WTC11 (cell line): ENCODE data around the gene POU2F3. TPM values are rescaled to one million over a fixed set of nuclear protein-coding genes. Genes with fewer than 3 reads are reported as not detected.

Source experiments
- ATAC-seq: fragments of 200-7000 bp; cut with Tn5 transposase; 2 replicates; pipeline ENCODE4 v1.10.0; 2021; ENCODE audit warnings: mild to moderate bottlenecking, moderate library complexity
- CTCF ChIA-PET: fragments of 300-600 bp; sonication (Branson Sonifier 250); formaldehyde crosslinking; loops from one replicate; lab custom pipeline; 2021; ENCODE audit warnings: antibody characterized with exemption; lab: Charles Lee
- POLR2A ChIA-PET: fragments of 350-600 bp; sonication (Branson Sonifier 250); formaldehyde crosslinking; loops from one replicate; lab custom pipeline; 2021; ENCODE audit warnings: antibody characterized with exemption; lab: Charles Lee
- DNase-seq: peaks from one replicate; pipeline ENCODE4 v3.0.0; 2021; ENCODE audit warnings: low spot score
- H3K27ac Mint-ChIP-seq: 2 replicates; pipeline ENCODE4 v1.8.0; 2021; ENCODE audit warnings: mixed read lengths
- H3K27me3 Mint-ChIP-seq: 2 replicates; pipeline ENCODE4 v1.8.0; 2021; ENCODE audit warnings: low read depth, mild to moderate bottlenecking, moderate library complexity, mixed read lengths
- H3K36me3 Mint-ChIP-seq: 2 replicates; pipeline ENCODE4 v1.8.0; 2021; ENCODE audit warnings: mixed read lengths
- H3K4me1 Mint-ChIP-seq: 2 replicates; pipeline ENCODE4 v1.8.0; 2022; ENCODE audit warnings: mixed read lengths
- H3K4me3 Mint-ChIP-seq: 2 replicates; pipeline ENCODE4 v1.8.0; 2021; ENCODE audit warnings: mild to moderate bottlenecking, moderate library complexity, mixed read lengths
- H3K9me3 Mint-ChIP-seq: 2 replicates; pipeline ENCODE4 v1.8.0; 2021; ENCODE audit warnings: mixed read lengths
- CBFB ChIP-seq: sonication (generic); formaldehyde crosslinking; IDR thresholded peaks from 2 replicates; pipeline ENCODE4 v1.8.1; 2022; ENCODE audit warnings: mild to moderate bottlenecking, low read depth, missing genetic modification reagents
- ELF4 ChIP-seq: sonication (generic); formaldehyde crosslinking; IDR thresholded peaks from 2 replicates; pipeline ENCODE4 v1.8.1; 2022; ENCODE audit warnings: low read depth, mild to moderate bottlenecking, moderate library complexity, missing genetic modification reagents
- EMX1 ChIP-seq: fragments of 250-450 bp; sonication (Bioruptor Pico); IDR thresholded peaks from 2 replicates; pipeline ENCODE4 v1.8.0; 2021; ENCODE audit warnings: mild to moderate bottlenecking
- GABPB1 ChIP-seq: sonication (generic); formaldehyde crosslinking; IDR thresholded peaks from 2 replicates; pipeline ENCODE4 v1.8.1; 2023; ENCODE audit warnings: mild to moderate bottlenecking, missing genetic modification reagents
- KAT7 ChIP-seq: sonication (generic); formaldehyde crosslinking; IDR thresholded peaks from 2 replicates; pipeline ENCODE4 v1.8.1; 2023; ENCODE audit warnings: missing genetic modification reagents, mild to moderate bottlenecking, borderline replicate concordance
- NR1H2 ChIP-seq: sonication (generic); formaldehyde crosslinking; IDR thresholded peaks from 2 replicates; pipeline ENCODE4 v1.9.0; 2021; ENCODE audit warnings: mild to moderate bottlenecking, moderate library complexity, missing genetic modification reagents
- NR3C1 ChIP-seq: sonication (generic); formaldehyde crosslinking; conservative IDR thresholded peaks from 2 replicates; pipeline ENCODE4 v1.8.1; 2023; ENCODE audit warnings: low read depth, mild to moderate bottlenecking, missing genetic modification reagents
- OVOL2 ChIP-seq: fragments of 250-450 bp; sonication (Bioruptor Pico); IDR thresholded peaks from 2 replicates; pipeline ENCODE4 v1.9.0; 2021; ENCODE audit warnings: mild to moderate bottlenecking, borderline replicate concordance
- RORB ChIP-seq: fragments of 250-450 bp; sonication (Bioruptor Pico); IDR thresholded peaks from 2 replicates; pipeline ENCODE4 v1.9.0; 2021; ENCODE audit warnings: mild to moderate bottlenecking
- SMAD3 ChIP-seq: sonication (generic); formaldehyde crosslinking; IDR thresholded peaks from 2 replicates; pipeline ENCODE4 v1.8.0; 2022; ENCODE audit warnings: missing genetic modification reagents, mild to moderate bottlenecking, borderline replicate concordance
- SMAD4 ChIP-seq: sonication (generic); formaldehyde crosslinking; IDR thresholded peaks from 2 replicates; pipeline ENCODE4 v1.8.0; 2022; ENCODE audit warnings: mild to moderate bottlenecking, missing genetic modification reagents
- TEAD4 ChIP-seq: sonication (generic); formaldehyde crosslinking; IDR thresholded peaks from 2 replicates; pipeline ENCODE4 v1.8.0; 2022; ENCODE audit warnings: mild to moderate bottlenecking, missing genetic modification reagents
- TP53 ChIP-seq: sonication (generic); formaldehyde crosslinking; IDR thresholded peaks from 2 replicates; pipeline ENCODE4 v1.8.1; 2023; ENCODE audit warnings: mild to moderate bottlenecking, missing genetic modification reagents
- ZNF671 ChIP-seq: fragments of 250-450 bp; sonication (Bioruptor Pico); IDR thresholded peaks from 2 replicates; pipeline ENCODE4 v1.8.0; 2021; ENCODE audit warnings: mild to moderate bottlenecking
- total RNA-seq: library from RNA; stranded (reverse); gene quantifications from 3 replicates; pipeline ENCODE4 v1.2.3, GENCODE V29; 2021
- TF ChIP-seq, protein P1 (sequence below): sonication (generic); formaldehyde crosslinking; IDR thresholded peaks from 2 replicates; pipeline ENCODE4 v1.8.0; 2022; ENCODE audit warnings: mild to moderate bottlenecking, missing genetic modification reagents
- TF ChIP-seq, protein P2 (sequence below): fragments of 250-450 bp; sonication (Bioruptor Pico); conservative IDR thresholded peaks from 2 replicates; pipeline ENCODE4 v1.9.0; 2021; ENCODE audit warnings: mild to moderate bottlenecking
- TF ChIP-seq, protein P3 (sequence below): fragments of 200-600 bp; IDR thresholded peaks from 2 replicates; pipeline ENCODE4 v1.8.0; 2022; ENCODE audit warnings: antibody characterized with exemption
- TF ChIP-seq, protein P4 (sequence below): fragments of 250-450 bp; sonication (Bioruptor Pico); IDR thresholded peaks from 2 replicates; pipeline ENCODE4 v1.9.0; 2021; ENCODE audit warnings: moderate library complexity, mild to moderate bottlenecking, inconsistent platforms, borderline replicate concordance

The POU2F3 gene
- total RNA-seq, 1 experiment from 2014 or later: 0.61 TPM

DNA sequence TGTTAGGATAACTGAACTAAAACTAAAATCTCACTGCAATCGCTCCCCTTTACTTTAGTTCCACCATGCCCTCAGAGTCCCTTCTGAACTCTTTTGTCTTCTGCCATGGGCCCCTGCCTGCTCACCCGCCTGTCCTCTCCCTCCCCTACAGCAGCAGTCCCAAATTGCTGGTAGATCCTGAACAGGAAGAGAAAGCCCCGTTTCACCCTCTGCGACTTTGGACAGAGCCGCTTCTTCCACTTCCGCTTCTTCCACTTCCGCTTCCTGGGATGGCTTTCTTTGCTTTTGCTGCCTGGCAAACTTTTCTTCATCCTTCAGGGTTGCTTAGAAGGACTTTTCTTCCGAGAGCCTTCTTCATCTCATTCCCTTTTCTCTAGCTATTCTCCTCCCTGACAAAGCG is 49.5 kb downstream of the POU2F3 start (continued):
- TF ChIP-seq, protein P1, sequence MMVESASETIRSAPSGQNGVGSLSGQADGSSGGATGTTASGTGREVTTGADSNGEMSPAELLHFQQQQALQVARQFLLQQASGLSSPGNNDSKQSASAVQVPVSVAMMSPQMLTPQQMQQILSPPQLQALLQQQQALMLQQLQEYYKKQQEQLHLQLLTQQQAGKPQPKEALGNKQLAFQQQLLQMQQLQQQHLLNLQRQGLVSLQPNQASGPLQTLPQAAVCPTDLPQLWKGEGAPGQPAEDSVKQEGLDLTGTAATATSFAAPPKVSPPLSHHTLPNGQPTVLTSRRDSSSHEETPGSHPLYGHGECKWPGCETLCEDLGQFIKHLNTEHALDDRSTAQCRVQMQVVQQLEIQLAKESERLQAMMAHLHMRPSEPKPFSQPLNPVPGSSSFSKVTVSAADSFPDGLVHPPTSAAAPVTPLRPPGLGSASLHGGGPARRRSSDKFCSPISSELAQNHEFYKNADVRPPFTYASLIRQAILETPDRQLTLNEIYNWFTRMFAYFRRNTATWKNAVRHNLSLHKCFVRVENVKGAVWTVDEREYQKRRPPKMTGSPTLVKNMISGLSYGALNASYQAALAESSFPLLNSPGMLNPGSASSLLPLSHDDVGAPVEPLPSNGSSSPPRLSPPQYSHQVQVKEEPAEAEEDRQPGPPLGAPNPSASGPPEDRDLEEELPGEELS (CRISPR knock-in tag): no peak
- TF ChIP-seq RORB (CRISPR knock-in tag) (no peak), GABPB1 (no peak), CBFB (no peak), TP53 (CRISPR knock-in tag) (no peak)
- TF ChIP-seq, protein P2, sequence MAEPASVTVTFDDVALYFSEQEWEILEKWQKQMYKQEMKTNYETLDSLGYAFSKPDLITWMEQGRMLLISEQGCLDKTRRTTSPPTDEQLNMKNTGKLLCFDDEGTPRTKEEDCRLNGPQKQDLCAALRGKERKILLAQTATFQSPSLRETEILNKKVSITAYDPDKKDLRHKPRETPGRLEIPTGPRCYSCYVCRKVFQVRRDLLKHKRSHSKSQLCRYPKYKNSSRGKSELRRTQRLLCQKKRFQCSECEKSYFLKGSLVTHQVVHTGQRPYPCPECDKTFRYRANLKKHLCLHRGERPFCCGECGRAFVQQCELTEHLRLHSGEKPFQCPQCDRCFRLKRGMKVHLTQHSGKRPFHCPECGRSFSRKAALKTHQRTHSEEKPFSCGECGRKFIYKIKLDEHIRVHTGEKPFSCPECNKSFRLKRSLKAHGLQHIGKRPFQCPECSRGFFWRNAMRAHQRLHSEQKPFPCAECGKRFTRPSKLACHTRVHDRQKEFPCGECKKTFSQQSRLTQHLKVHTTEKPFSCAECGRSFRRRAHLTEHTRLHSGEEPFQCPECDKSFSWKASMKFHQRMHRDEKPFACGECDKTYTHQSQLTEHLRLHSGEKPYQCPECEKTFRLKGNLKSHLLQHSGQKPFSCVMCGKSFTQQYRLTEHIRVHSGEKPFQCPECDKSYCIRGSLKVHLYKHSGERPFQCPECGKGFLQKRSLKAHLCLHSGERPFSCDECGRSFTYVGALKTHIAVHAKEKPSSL (CRISPR knock-in tag): no peak

DNA sequence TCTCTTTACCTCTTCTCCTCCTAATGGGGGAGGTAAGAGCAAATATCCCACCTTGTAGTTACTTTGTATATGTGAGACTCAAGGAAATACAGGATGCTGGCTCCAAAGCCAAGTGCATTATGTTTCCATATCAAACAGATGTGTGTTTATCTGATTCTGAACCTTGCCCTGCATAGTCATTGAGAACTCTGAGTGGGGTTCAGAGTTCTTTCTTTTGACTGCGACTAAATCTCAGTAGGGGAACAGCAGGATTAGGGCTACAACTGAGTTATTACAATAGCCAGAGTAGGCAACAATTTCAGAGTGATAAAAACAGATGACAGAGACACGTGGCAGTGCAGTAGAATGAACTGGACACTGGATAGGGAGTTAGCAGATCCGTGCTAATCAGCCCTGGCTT is 51.0 kb downstream of the POU2F3 start:
- ChIA-PET POLR2A (no interaction called here), CTCF (interaction anchor here (0.8 to 6.0 kb wide), 2 partner anchors 12 to 66 kb away, joined by 4 to 29 read pairs; no protein-coding TSS in a partner anchor)
- Mint-ChIP-seq H3K4me1 (peaks cover 8% of the 10 kb centered on the region), H3K27ac (no peak overlapping the region), H3K9me3 (no peaks in the 10 kb centered on the region), H3K27me3 (peaks cover 11% of the 10 kb centered on the region), H3K4me3 (no peak overlapping the region), H3K36me3 (no peaks in the 10 kb centered on the region)
- no peak for ATAC-seq
- no peak for TF ChIP-seq ZNF671 (CRISPR knock-in tag)
- no peak for TF ChIP-seq EMX1 (CRISPR knock-in tag)
- TF ChIP-seq NR3C1: no peak
- TF ChIP-seq, protein P1 (CRISPR knock-in tag): no peak
- TF ChIP-seq OVOL2 (CRISPR knock-in tag): no peak
- no peak for TF ChIP-seq SMAD4 (CRISPR knock-in tag)
- no peak for TF ChIP-seq KAT7
- TF ChIP-seq ELF4 (CRISPR knock-in tag): no peak
- TF ChIP-seq SMAD3 (CRISPR knock-in tag): no peak
- no peak for TF ChIP-seq NR1H2 (CRISPR knock-in tag)
- TF ChIP-seq, protein P3, sequence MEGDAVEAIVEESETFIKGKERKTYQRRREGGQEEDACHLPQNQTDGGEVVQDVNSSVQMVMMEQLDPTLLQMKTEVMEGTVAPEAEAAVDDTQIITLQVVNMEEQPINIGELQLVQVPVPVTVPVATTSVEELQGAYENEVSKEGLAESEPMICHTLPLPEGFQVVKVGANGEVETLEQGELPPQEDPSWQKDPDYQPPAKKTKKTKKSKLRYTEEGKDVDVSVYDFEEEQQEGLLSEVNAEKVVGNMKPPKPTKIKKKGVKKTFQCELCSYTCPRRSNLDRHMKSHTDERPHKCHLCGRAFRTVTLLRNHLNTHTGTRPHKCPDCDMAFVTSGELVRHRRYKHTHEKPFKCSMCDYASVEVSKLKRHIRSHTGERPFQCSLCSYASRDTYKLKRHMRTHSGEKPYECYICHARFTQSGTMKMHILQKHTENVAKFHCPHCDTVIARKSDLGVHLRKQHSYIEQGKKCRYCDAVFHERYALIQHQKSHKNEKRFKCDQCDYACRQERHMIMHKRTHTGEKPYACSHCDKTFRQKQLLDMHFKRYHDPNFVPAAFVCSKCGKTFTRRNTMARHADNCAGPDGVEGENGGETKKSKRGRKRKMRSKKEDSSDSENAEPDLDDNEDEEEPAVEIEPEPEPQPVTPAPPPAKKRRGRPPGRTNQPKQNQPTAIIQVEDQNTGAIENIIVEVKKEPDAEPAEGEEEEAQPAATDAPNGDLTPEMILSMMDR: no peak
- TF ChIP-seq TEAD4 (CRISPR knock-in tag): no peak
- TF ChIP-seq, protein P4, sequence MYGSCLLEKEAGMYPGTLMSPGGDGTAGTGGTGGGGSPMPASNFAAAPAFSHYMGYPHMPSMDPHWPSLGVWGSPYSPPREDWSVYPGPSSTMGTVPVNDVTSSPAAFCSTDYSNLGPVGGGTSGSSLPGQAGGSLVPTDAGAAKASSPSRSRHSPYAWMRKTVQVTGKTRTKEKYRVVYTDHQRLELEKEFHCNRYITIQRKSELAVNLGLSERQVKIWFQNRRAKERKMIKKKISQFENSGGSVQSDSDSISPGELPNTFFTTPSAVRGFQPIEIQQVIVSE (CRISPR knock-in tag): no peak
- DNase-seq: no peak
